Measurements from ENCODE around the gene ARHGAP33.

GRCh38 chr19:35784503-35785338, 9.4 kb downstream of the ARHGAP33 start:
- TF ChIP-seq, protein P1, sequence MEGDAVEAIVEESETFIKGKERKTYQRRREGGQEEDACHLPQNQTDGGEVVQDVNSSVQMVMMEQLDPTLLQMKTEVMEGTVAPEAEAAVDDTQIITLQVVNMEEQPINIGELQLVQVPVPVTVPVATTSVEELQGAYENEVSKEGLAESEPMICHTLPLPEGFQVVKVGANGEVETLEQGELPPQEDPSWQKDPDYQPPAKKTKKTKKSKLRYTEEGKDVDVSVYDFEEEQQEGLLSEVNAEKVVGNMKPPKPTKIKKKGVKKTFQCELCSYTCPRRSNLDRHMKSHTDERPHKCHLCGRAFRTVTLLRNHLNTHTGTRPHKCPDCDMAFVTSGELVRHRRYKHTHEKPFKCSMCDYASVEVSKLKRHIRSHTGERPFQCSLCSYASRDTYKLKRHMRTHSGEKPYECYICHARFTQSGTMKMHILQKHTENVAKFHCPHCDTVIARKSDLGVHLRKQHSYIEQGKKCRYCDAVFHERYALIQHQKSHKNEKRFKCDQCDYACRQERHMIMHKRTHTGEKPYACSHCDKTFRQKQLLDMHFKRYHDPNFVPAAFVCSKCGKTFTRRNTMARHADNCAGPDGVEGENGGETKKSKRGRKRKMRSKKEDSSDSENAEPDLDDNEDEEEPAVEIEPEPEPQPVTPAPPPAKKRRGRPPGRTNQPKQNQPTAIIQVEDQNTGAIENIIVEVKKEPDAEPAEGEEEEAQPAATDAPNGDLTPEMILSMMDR (IDR thresholded peaks at IDR 0.05) = no peak
- TF ChIP-seq POLR2A (IDR thresholded peaks at IDR 0.05) = no peak

All from esophagus squamous epithelium (tissue), 4 donors.